WTC11 (cell line): ENCODE measurements around the gene ABHD11.

Experiments used
- ATF1 ChIP-seq: sonication (generic); formaldehyde crosslinking; IDR thresholded peaks from 2 replicates; pipeline ENCODE4 v1.8.1; 2023; ENCODE audit warnings: mild to moderate bottlenecking, moderate library complexity, missing genetic modification reagents
- CBFB ChIP-seq: sonication (generic); formaldehyde crosslinking; IDR thresholded peaks from 2 replicates; pipeline ENCODE4 v1.8.1; 2022; ENCODE audit warnings: mild to moderate bottlenecking, low read depth, missing genetic modification reagents
- CTCF ChIP-seq: fragments of 200-600 bp; IDR thresholded peaks from 2 replicates; pipeline ENCODE4 v1.8.0; 2022; ENCODE audit warnings: antibody characterized with exemption
- ETV6 ChIP-seq: sonication (generic); formaldehyde crosslinking; IDR thresholded peaks from 2 replicates; pipeline ENCODE4 v1.8.1; 2022; ENCODE audit warnings: mild to moderate bottlenecking, missing genetic modification reagents
- MAX ChIP-seq: sonication (generic); formaldehyde crosslinking; IDR thresholded peaks from 2 replicates; pipeline ENCODE4 v1.8.0; 2022; ENCODE audit warnings: mild to moderate bottlenecking, missing genetic modification reagents

GRCh38 chr7:73762659-73762999 lies 24.0 kb upstream of the ABHD11 start:
- TF ChIP-seq ATF1 (CRISPR knock-in tag) = no peak
- no peak for TF ChIP-seq CTCF
- TF ChIP-seq MAX (CRISPR knock-in tag) = no peak
- no peak for TF ChIP-seq CBFB (CRISPR knock-in tag)
- TF ChIP-seq ETV6 (CRISPR knock-in tag) = no peak
